Endothelial cell of coronary artery (primary cell): ENCODE data around the gene C1R. TPM values are rescaled to one million over a fixed set of nuclear protein-coding genes. Genes with fewer than 3 reads are reported as not detected.

ENCODE experiments used
- total RNA-seq: library from RNA; depleted of rRNA; stranded (reverse); fragments of >200 nt; gene quantifications from 2 replicates; pipeline ENCODE4 v1.2.3, GENCODE V29; 2014

C1R gene
- 1.2 and 2.4 TPM in 2 replicates for total RNA-seq

GRCh38 chr12:7092229-7092985 lies at the start of gene C1R:
C1R (minus strand) TSS chr12:7092445; CDS start chr12:7092388, 57 bp downstream.

GRCh38 chr12:7129872-7130691 lies 37.8 kb upstream of the C1R start, which contains the start of gene CLSTN3:
CLSTN3 (plus strand) TSS chr12:7130371; CDS start chr12:7130649, 278 bp downstream.

GRCh38 chr12:7128681-7129286 lies 36.5 kb upstream of the C1R start, which contains the start of gene RBP5:
RBP5 (minus strand) TSS chr12:7128889; CDS start chr12:7128775, 114 bp downstream.

GRCh38 chr12:7108796-7109571 lies 16.7 kb upstream of the C1R start, which contains the start of gene C1RL:
C1RL (minus strand) TSS chr12:7109214; CDS start chr12:7109180, 34 bp downstream.

GRCh38 chr12:7060353-7060954 lies 31.8 kb downstream of the C1R start, which contains the start of gene C1S:
C1S (plus strand) TSS chr12:7060718; CDS start chr12:7061913, 1,195 bp downstream.

Other genes starting within 250 kb of the C1R start
- 5.0 and 14.8 TPM in 2 replicates for gene CDCA3, start 241.2 kb downstream of the C1R start, total RNA-seq
- gene USP5, start 240.3 kb downstream of the C1R start, total RNA-seq: 82.9 and 94.1 TPM in 2 replicates
- gene TPI1, start 224.9 kb downstream of the C1R start, total RNA-seq: 1,012 and 1,804 TPM in 2 replicates
- gene SPSB2, start 219.1 kb downstream of the C1R start, total RNA-seq: 3.2 and 3.5 TPM in 2 replicates
- 3.0 and 7.5 TPM in 2 replicates for gene LRRC23, start 187.6 kb downstream of the C1R start, total RNA-seq
- 5.6 and 33.4 TPM in 2 replicates for gene ENO2, start 177.9 kb downstream of the C1R start, total RNA-seq
- gene ATN1, start 164.5 kb downstream of the C1R start, total RNA-seq: 8.1 and 15.3 TPM in 2 replicates
- gene RNU7-1, start 148.6 kb downstream of the C1R start, total RNA-seq: not detected in 2 replicates
- 115 and 143 TPM in 2 replicates for gene C12orf57, start 148.4 kb downstream of the C1R start, total RNA-seq
- 0.09 and 0.19 TPM in 2 replicates for gene PTPN6, start 141.1 kb downstream of the C1R start, total RNA-seq
- 143 and 181 TPM in 2 replicates for gene PHB2, start 121.8 kb downstream of the C1R start, total RNA-seq
- gene EMG1, start 121.5 kb downstream of the C1R start, total RNA-seq: 37.2 and 38.7 TPM in 2 replicates
- gene LPCAT3, start 74.0 kb downstream of the C1R start, total RNA-seq: 4.5 and 5.4 TPM in 2 replicates
- gene C1S, start 31.7 kb downstream of the C1R start, total RNA-seq: 0.18 and 2.7 TPM in 2 replicates
- 13.0 and 16.9 TPM in 2 replicates for gene C1RL, start 16.8 kb upstream of the C1R start, total RNA-seq
- gene RBP5, start 36.4 kb upstream of the C1R start, total RNA-seq: 0.19 TPM in 1 of 2 replicates, not detected in the other
- 14.3 and 17.2 TPM in 2 replicates for gene CLSTN3, start 37.9 kb upstream of the C1R start, total RNA-seq
- 22.3 and 25.8 TPM in 2 replicates for gene PEX5, start 97.2 kb upstream of the C1R start, total RNA-seq
- gene ACSM4, start 211.6 kb upstream of the C1R start, total RNA-seq: not detected in 2 replicates